HepG2 (cell line): ENCODE measurements around the gene REEP3. TPM values are rescaled to one million over a fixed set of nuclear protein-coding genes. Genes with fewer than 3 reads are reported as not detected.

ENCODE experiments used
- ATAC-seq: fragments of 200-7000 bp; cut with Tn5 transposase; 3 replicates; pipeline ENCODE4 v1.9.1; 2020; ENCODE audit warnings: mild to moderate bottlenecking, moderate library complexity
- BruUV-seq: library from RNA; stranded (reverse); fragments of 400-500 nt; replicated peaks from 2 replicates; lab custom pipeline; 2021; lab: Mats Ljungman, UMichigan
- CTCF ChIA-PET: fragments of 300-600 bp; formaldehyde crosslinking; extraction: SDS; loops from one replicate; lab custom pipeline; 2021; ENCODE audit warnings: low total read pairs, inconsistent platforms, low intra/inter-chr PET ratio; lab: Yijun Ruan, JAX
- POLR2A ChIA-PET: fragments of 350-600 bp; sonication (Branson Sonifier 250); formaldehyde crosslinking; loops from one replicate; lab custom pipeline; 2020; ENCODE audit warnings: antibody characterized with exemption, inconsistent platforms; lab: Yijun Ruan, JAX
- DNase-seq: peaks from one replicate; pipeline ENCODE4 v3.0.0-alpha.2; 2015; ENCODE audit warnings: low spot score
- FAIRE-seq: peaks from 3 replicates; lab custom pipeline; 2011; peaks lifted over from hg19 to GRCh38; lab: Jason Lieb, UNC
- H2AFZ ChIP-seq: one replicate; pipeline ENCODE4 v1.6.1; 2011; ENCODE audit warnings: low read length, inconsistent platforms
- H3K27ac ChIP-seq: fragments of 300-600 bp; 3 replicates; pipeline ENCODE4 v1.8.0; 2011; ENCODE audit warnings: mixed run types, mild to moderate bottlenecking, mixed read lengths, low read length, inconsistent platforms; ENCODE audit not compliant: insufficient read depth; ENCODE audit errors: extremely low read length
- H3K27me3 ChIP-seq, 2 experiments: fragments of 200-600 bp in 1 of 2; 2 replicates in 1 of 2; 3 replicates in 1 of 2; pipeline versions ENCODE4 v1.6.0 to v1.8.0; 2011; ENCODE audit warnings: low read length in 2 of 2, mild to moderate bottlenecking in 2 of 2, moderate library complexity in 2 of 2, inconsistent platforms in 1 of 2; ENCODE audit not compliant: insufficient read depth in 2 of 2, control insufficient read depth in 1 of 2
- H3K36me3 ChIP-seq, 2 experiments: fragments of 200-600 bp in 1 of 2; replicated peaks in 1 of 2; 2 replicates in 1 of 2; 3 replicates in 1 of 2; pipeline versions ENCODE4 v1.5.1 to v1.8.0; 2011; ENCODE audit warnings: low read length in 2 of 2, inconsistent platforms in 1 of 2; ENCODE audit not compliant: insufficient read depth in 2 of 2, control insufficient read depth in 1 of 2
- H3K4me1 ChIP-seq: 2 replicates; pipeline ENCODE4 v1.5.1; 2012; ENCODE audit warnings: low read length, inconsistent platforms; ENCODE audit not compliant: insufficient read depth
- H3K4me2 ChIP-seq: 2 replicates; pipeline ENCODE4 v1.6.0; 2011; ENCODE audit warnings: low read depth, low read length, inconsistent platforms
- H3K4me3 ChIP-seq, 3 experiments: fragments of 200-600 bp in 1 of 3; sonication (generic), shearing (Covaris generic) in 1 of 3; replicated peaks in 1 of 3; 2 replicates each; pipeline ENCODE4 v1.5.1; 2011 to 2016; ENCODE audit warnings: low read length in 3 of 3, inconsistent platforms in 2 of 3, low read depth in 2 of 3, mild to moderate bottlenecking in 2 of 3, control low read depth in 1 of 3, mixed read lengths in 1 of 3; ENCODE audit not compliant: insufficient read depth in 1 of 3
- H3K79me2 ChIP-seq: one replicate; pipeline ENCODE4 v1.6.1; 2011; ENCODE audit warnings: low read length, inconsistent platforms; ENCODE audit not compliant: insufficient read depth
- H3K9ac ChIP-seq: 2 replicates; pipeline ENCODE4 v1.6.0; 2011; ENCODE audit warnings: mild to moderate bottlenecking, low read depth, low read length, inconsistent platforms; ENCODE audit not compliant: insufficient read depth
- H3K9me3 ChIP-seq: 2 replicates; pipeline ENCODE4 v1.5.1; 2012; ENCODE audit warnings: mild to moderate bottlenecking, low read length
- H4K20me1 ChIP-seq: 2 replicates; pipeline ENCODE4 v1.6.0; 2011; ENCODE audit warnings: inconsistent platforms, mild to moderate bottlenecking, low read length, moderate library complexity; ENCODE audit not compliant: insufficient read depth
- ARHGAP35 ChIP-seq: sonication (generic); formaldehyde crosslinking; IDR thresholded peaks from 2 replicates; pipeline ENCODE4 v1.9.0; 2022; ENCODE audit warnings: mild to moderate bottlenecking, inconsistent platforms, moderate library complexity, missing genetic modification reagents, borderline replicate concordance
- ATM ChIP-seq: fragments of 450-650 bp; IDR thresholded peaks from 2 replicates; pipeline ENCODE4 v1.7.1; 2017; ENCODE audit warnings: mild to moderate bottlenecking, borderline replicate concordance
- CC2D1A ChIP-seq: sonication (generic); formaldehyde crosslinking; IDR thresholded peaks from 2 replicates; pipeline ENCODE4 v1.8.1; 2023; ENCODE audit warnings: mild to moderate bottlenecking, missing genetic modification reagents
- GMEB2 ChIP-seq: IDR thresholded peaks from 2 replicates; pipeline ENCODE4 v1.6.1; 2016; ENCODE audit warnings: missing biosample characterization, missing genetic modification reagents, low read depth
- HCFC1 ChIP-seq: fragments of 150-350 bp; IDR thresholded peaks from 2 replicates; pipeline ENCODE4 v1.6.1; 2014; ENCODE audit warnings: low read depth, low read length
- HES4 ChIP-seq: sonication (generic); formaldehyde crosslinking; IDR thresholded peaks from 2 replicates; pipeline ENCODE4 v1.9.0; 2021; ENCODE audit warnings: mild to moderate bottlenecking, missing genetic modification reagents, borderline replicate concordance
- NCOR1 ChIP-seq: fragments of 200-600 bp; sonication (generic); IDR thresholded peaks from 2 replicates; pipeline ENCODE4 v1.7.0; 2017; ENCODE audit warnings: antibody characterized with exemption, low read length, borderline replicate concordance
- NR1H2 ChIP-seq: sonication (generic); formaldehyde crosslinking; IDR thresholded peaks from 2 replicates; pipeline ENCODE4 v1.8.1; 2022; ENCODE audit warnings: low read depth, missing genetic modification reagents, borderline replicate concordance
- TBX2 ChIP-seq: sonication (generic); formaldehyde crosslinking; IDR thresholded peaks from 2 replicates; pipeline ENCODE4 v1.5.0; 2020; ENCODE audit warnings: missing genetic modification reagents, mild to moderate bottlenecking, borderline replicate concordance
- ZBTB34 ChIP-seq: sonication (generic); formaldehyde crosslinking; IDR thresholded peaks from 2 replicates; pipeline ENCODE4 v1.8.0; 2022; ENCODE audit warnings: mild to moderate bottlenecking, missing genetic modification reagents
- ZNF224 ChIP-seq: sonication (generic); formaldehyde crosslinking; IDR thresholded peaks from 2 replicates; pipeline ENCODE4 v1.5.0; 2020; ENCODE audit warnings: mild to moderate bottlenecking, missing genetic modification reagents
- WGBS: methylation state at CpG from one replicate; pipeline ENCODE4 v1.1.6; 2017; ENCODE audit warnings: low lambda C conversion rate; 5-methylcytosine and 5-hydroxymethylcytosine counted together
- in situ Hi-C: cut with HindIII; loops from 2 replicates; pipeline ENCODE4 v1.10.0; 2017; ENCODE audit warnings: low pct_unique_long_range_greater_than_20kb; ENCODE audit not compliant: extremely low pct_ligation_motif_present
- intact Hi-C: fragments of 100-400 bp; cut with micrococcal nuclease; formaldehyde crosslinking; loops from one replicate; pipeline ENCODE4 v1.10.0; 2022; ENCODE audit not compliant: unreplicated experiment
- polyA plus RNA-seq, 8 experiments: library from polyadenylated mRNA; depleted of rRNA in 3 of 8; stranded (reverse) in 7 of 8; unstranded in 1 of 8; fragments of >200 nt; fragmentation: Illumina TruSeq in 4 of 8; extraction: Trizol in 4 of 8; gene quantifications; 2 replicates each; pipeline versions ENCODE4 v1.2.1 to v1.2.3, GENCODE V29; 2011 to 2016; ENCODE audit warnings: low read depth in 4 of 8, missing spikeins in 1 of 8, mixed read lengths in 1 of 8; ENCODE audit not compliant: insufficient read depth in 1 of 8
- total RNA-seq, 5 experiments: library from RNA; depleted of rRNA; stranded (reverse); fragments of >200 nt; fragmentation: Illumina TruSeq; extraction: Trizol; gene quantifications; 2 replicates each; pipeline ENCODE4 v1.2.3, GENCODE V29; 2016; ENCODE audit warnings: low read depth in 1 of 5
- TF ChIP-seq, protein P1 (sequence below): sonication (generic); formaldehyde crosslinking; IDR thresholded peaks from 2 replicates; pipeline ENCODE4 v1.4.0; 2020; ENCODE audit warnings: mild to moderate bottlenecking, missing genetic modification reagents
- TF ChIP-seq, protein P2 (sequence below): IDR thresholded peaks from 2 replicates; pipeline ENCODE4 v1.6.1; 2012; ENCODE audit warnings: low read depth, low read length, improper control_type of control experiment

The REEP3 gene
- total and polyA plus RNA-seq, 2 of the 13 experiments (the other 11 are each of a cell fraction or from before 2014, with no cell fraction given): 7.1 to 31.4 TPM

GRCh38 chr10:63595072-63595471 is 73.9 kb downstream of the REEP3 start:
- 90% methylated on average over 3 of the region's 3 CpGs for WGBS
- no peak for TF ChIP-seq NR1H2 (CRISPR knock-in tag)
- no peak for TF ChIP-seq NCOR1
- TF ChIP-seq ZBTB34 (CRISPR knock-in tag): no peak
- no peak for TF ChIP-seq ARHGAP35 (CRISPR knock-in tag)
- TF ChIP-seq ATM: no peak
- TF ChIP-seq ZNF224: no peak
- TF ChIP-seq GMEB2 (CRISPR knock-in tag): no peak
- TF ChIP-seq, protein P1, sequence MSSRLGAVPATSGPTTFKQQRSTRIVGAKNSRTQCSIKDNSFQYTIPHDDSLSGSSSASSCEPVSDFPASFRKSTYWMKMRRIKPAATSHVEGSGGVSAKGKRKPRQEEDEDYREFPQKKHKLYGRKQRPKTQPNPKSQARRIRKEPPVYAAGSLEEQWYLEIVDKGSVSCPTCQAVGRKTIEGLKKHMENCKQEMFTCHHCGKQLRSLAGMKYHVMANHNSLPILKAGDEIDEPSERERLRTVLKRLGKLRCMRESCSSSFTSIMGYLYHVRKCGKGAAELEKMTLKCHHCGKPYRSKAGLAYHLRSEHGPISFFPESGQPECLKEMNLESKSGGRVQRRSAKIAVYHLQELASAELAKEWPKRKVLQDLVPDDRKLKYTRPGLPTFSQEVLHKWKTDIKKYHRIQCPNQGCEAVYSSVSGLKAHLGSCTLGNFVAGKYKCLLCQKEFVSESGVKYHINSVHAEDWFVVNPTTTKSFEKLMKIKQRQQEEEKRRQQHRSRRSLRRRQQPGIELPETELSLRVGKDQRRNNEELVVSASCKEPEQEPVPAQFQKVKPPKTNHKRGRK (CRISPR knock-in tag): no peak
- TF ChIP-seq HES4: no peak
- no peak for TF ChIP-seq TBX2
- no peak for TF ChIP-seq CC2D1A
- TF ChIP-seq, protein P2, sequence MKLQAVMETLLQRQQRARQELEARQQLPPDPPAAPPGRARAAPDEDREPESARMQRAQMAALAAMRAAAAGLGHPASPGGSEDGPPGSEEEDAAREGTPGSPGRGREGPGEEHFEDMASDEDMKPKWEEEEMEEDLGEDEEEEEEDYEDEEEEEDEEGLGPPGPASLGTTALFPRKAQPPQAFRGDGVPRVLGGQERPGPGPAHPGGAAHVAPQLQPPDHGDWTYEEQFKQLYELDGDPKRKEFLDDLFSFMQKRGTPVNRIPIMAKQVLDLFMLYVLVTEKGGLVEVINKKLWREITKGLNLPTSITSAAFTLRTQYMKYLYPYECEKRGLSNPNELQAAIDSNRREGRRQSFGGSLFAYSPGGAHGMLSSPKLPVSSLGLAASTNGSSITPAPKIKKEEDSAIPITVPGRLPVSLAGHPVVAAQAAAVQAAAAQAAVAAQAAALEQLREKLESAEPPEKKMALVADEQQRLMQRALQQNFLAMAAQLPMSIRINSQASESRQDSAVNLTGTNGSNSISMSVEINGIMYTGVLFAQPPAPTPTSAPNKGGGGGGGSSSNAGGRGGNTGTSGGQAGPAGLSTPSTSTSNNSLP: no peak
- TF ChIP-seq HCFC1: no peak
- no peaks in the 10 kb centered on the region for H3K27me3 ChIP-seq
- H3K9ac ChIP-seq: no peak overlapping the region
- ChIA-PET CTCF (no interaction called here), POLR2A (no interaction called here)
- H2AFZ ChIP-seq: no peak overlapping the region
- FAIRE-seq (no peak), ATAC-seq (no peak), DNase-seq (no peak)
- intact Hi-C loops (no loop called here), in situ Hi-C loops (no loop called here)
- H3K4me1 ChIP-seq: no peaks in the 10 kb centered on the region
- H4K20me1 ChIP-seq: no peaks in the 10 kb centered on the region
- peaks cover 1 to 7% of the 10 kb centered on the region in 2 experiments; a peak in 3 of 5 replicates for H3K36me3 ChIP-seq
- no peaks in the 10 kb centered on the region for H3K79me2 ChIP-seq
- H3K4me2 ChIP-seq: no peak overlapping the region
- BruUV-seq: no TSS peak
- H3K27ac ChIP-seq: no peak overlapping the region
- no peaks in the 10 kb centered on the region for H3K9me3 ChIP-seq
- no peak overlapping the region for H3K4me3 ChIP-seq
